HG03565 (cell line): ENCODE results near the gene TPD52L2.
A peak's percentile ranks its signal among the peaks of the same experiment; 100 is the strongest.
"Not testable (repeated sequence)": the region's sequence is repeated elsewhere in the genome, so short reads cannot be mapped to it uniquely, and the experiment has no call there.

Experiments used
- ATAC-seq: cut with Tn5 transposase; IDR thresholded peaks from one replicate; pipeline ENCODE4 v1.9.1; 2021; ENCODE audit warnings: mild to moderate bottlenecking, moderate library complexity; ENCODE audit not compliant: unreplicated experiment

The TPD52L2 gene

GRCh38 chr20:63878899-63879663, 14.0 kb downstream of the TPD52L2 start:
- ATAC-seq = no peak

GRCh38 chr20:63880901-63881300, 15.8 kb downstream of the TPD52L2 start:
- not testable (repeated sequence) for ATAC-seq

- ATAC-seq = no peak
These were observed 16.6 kb downstream of the TPD52L2 start for GRCh38 chr20:63881451-63882226.

- no peak for ATAC-seq
These were observed 17.5 kb downstream of the TPD52L2 start for GRCh38 chr20:63882257-63883200.

- ATAC-seq = no peak
These were observed 18.1 kb downstream of the TPD52L2 start for GRCh38 chr20:63883201-63883593.

GRCh38 chr20:63884506-63885263, 19.6 kb downstream of the TPD52L2 start:
- no peak for ATAC-seq

GRCh38 chr20:63885264-63886053, 20.4 kb downstream of the TPD52L2 start:
- ATAC-seq = no peak

- ATAC-seq = no peak
These were observed 21.0 kb downstream of the TPD52L2 start for GRCh38 chr20:63886054-63886419.

GRCh38 chr20:63886921-63887320, 21.9 kb downstream of the TPD52L2 start:
- no peak for ATAC-seq

GRCh38 chr20:63889241-63890200, 24.5 kb downstream of the TPD52L2 start:
- ATAC-seq = no peak

GRCh38 chr20:63890201-63890576, 25.1 kb downstream of the TPD52L2 start:
- no peak for ATAC-seq

- ATAC-seq = no peak
These were observed 25.5 kb downstream of the TPD52L2 start for GRCh38 chr20:63890616-63891015.

GRCh38 chr20:63891061-63892002, 26.3 kb downstream of the TPD52L2 start:
- no peak for ATAC-seq

- no peak for ATAC-seq
These were observed 27.3 kb downstream of the TPD52L2 start for GRCh38 chr20:63892402-63892801.

GRCh38 chr20:63893999-63894357, 28.9 kb downstream of the TPD52L2 start:
- no peak for ATAC-seq

GRCh38 chr20:63894358-63895201, 29.5 kb downstream of the TPD52L2 start, which contains the start of gene DNAJC5:
TSS of gene DNAJC5 (plus strand) at chr20:63895126. CDS start at chr20:63928346, 33,220 bp downstream.
- peak; percentile 86 for ATAC-seq
